GM12878 (cell line): ENCODE data around the gene TFR2. TPM values are rescaled to one million over a fixed set of nuclear protein-coding genes. Genes with fewer than 3 reads are reported as not detected.
A peak's percentile ranks its signal among the peaks of the same experiment; 100 is the strongest.

Experiments
- BCL3 ChIP-seq: IDR thresholded peaks from 2 replicates; pipeline ENCODE4 v1.6.1; 2011; ENCODE audit warnings: borderline replicate concordance, low read depth, mild to moderate bottlenecking, moderate library complexity, low read length; ENCODE audit not compliant: insufficient read depth, poor library complexity, severe bottlenecking
- CREM ChIP-seq: IDR thresholded peaks from 2 replicates; pipeline ENCODE4 v1.6.1; 2014; ENCODE audit warnings: antibody characterized with exemption, low read depth
- DPF2 ChIP-seq: fragments of 450-650 bp; IDR thresholded peaks from 2 replicates; pipeline ENCODE4 v1.6.1; 2017; ENCODE audit warnings: mild to moderate bottlenecking
- GATAD2B ChIP-seq: fragments of 450-650 bp; conservative IDR thresholded peaks from 2 replicates; pipeline ENCODE4 v1.6.1; 2017; ENCODE audit warnings: low read depth, mild to moderate bottlenecking, moderate library complexity
- HDAC6 ChIP-seq: fragments of 200-600 bp; sonication (generic); IDR thresholded peaks from one replicate; pipeline ENCODE4 v1.8.0; 2017; ENCODE audit warnings: antibody characterized with exemption; ENCODE audit not compliant: unreplicated experiment
- IKZF1 ChIP-seq: fragments of 450-650 bp; conservative IDR thresholded peaks from 2 replicates; pipeline ENCODE4 v1.6.1; 2017; ENCODE audit warnings: antibody characterized with exemption, mild to moderate bottlenecking
- NR2C1 ChIP-seq: fragments of 450-650 bp; IDR thresholded peaks from 2 replicates; pipeline ENCODE4 v1.6.1; 2017; ENCODE audit warnings: antibody characterized with exemption, mild to moderate bottlenecking, moderate library complexity
- POLR2A ChIP-seq: IDR thresholded peaks from 2 replicates; pipeline ENCODE4 v1.6.1; 2011; ENCODE audit warnings: low read depth, mild to moderate bottlenecking, low read length
- SMAD1 ChIP-seq: fragments of 450-650 bp; IDR thresholded peaks from 2 replicates; pipeline ENCODE4 v1.6.1; 2018; ENCODE audit warnings: mild to moderate bottlenecking, low read depth; ENCODE audit not compliant: partially characterized antibody
- TARDBP ChIP-seq: IDR thresholded peaks from 2 replicates; pipeline ENCODE4 v1.6.1; 2016; ENCODE audit warnings: borderline replicate concordance
- YBX1 ChIP-seq: fragments of 450-650 bp; IDR thresholded peaks from 2 replicates; pipeline ENCODE4 v1.6.1; 2016; ENCODE audit warnings: antibody characterized with exemption
- ZBTB11 ChIP-seq: fragments of 450-650 bp; formaldehyde crosslinking; IDR thresholded peaks from 2 replicates; pipeline ENCODE4 v1.5.0; 2022; ENCODE audit warnings: mild to moderate bottlenecking, missing genetic modification characterization
- ZNF687 ChIP-seq: fragments of 450-650 bp; IDR thresholded peaks from 2 replicates; pipeline ENCODE4 v1.6.1; 2017; ENCODE audit warnings: mild to moderate bottlenecking, moderate library complexity
- ZSCAN29 ChIP-seq: fragments of 450-650 bp; IDR thresholded peaks from 2 replicates; pipeline ENCODE4 v1.6.1; 2017; ENCODE audit warnings: mild to moderate bottlenecking, moderate library complexity
- polyA plus RNA-seq, 11 experiments: library from polyadenylated mRNA; depleted of rRNA in 4 of 11; unstranded in 6 of 11; stranded (reverse) in 5 of 11; fragments of >200 nt; fragmentation: Nextera tagmentation in 4 of 11; fragmentation: Illumina TruSeq in 1 of 11; extraction: Ambion mirVana in 4 of 11; extraction: Trizol in 1 of 11; gene quantifications; 1 replicate in 1 of 11; 2 replicates in 10 of 11; pipeline versions ENCODE4 v1.2.1 to v1.2.3, GENCODE V29; 2011 to 2016; ENCODE audit warnings: inconsistent platforms in 2 of 11, missing spikeins in 2 of 11, low read depth in 1 of 11
- total RNA-seq, 4 experiments: library from RNA; depleted of rRNA in 3 of 4; stranded (reverse); fragments of >200 nt in 3 of 4; fragmentation: Illumina TruSeq in 1 of 4; extraction: Trizol in 1 of 4; gene quantifications; 2 replicates each; pipeline versions ENCODE4 v1.2.1 to v1.2.3, GENCODE V29; 2013 to 2021
- TF ChIP-seq, protein P1 (sequence below): IDR thresholded peaks from 2 replicates; pipeline ENCODE4 v1.6.1; 2012; ENCODE audit warnings: mild to moderate bottlenecking, low read depth, low read length
- TF ChIP-seq, protein P2 (sequence below): fragments of 450-650 bp; IDR thresholded peaks from 2 replicates; pipeline ENCODE4 v1.6.1; 2016; ENCODE audit warnings: mild to moderate bottlenecking

The TFR2 gene
- total and polyA plus RNA-seq, 10 of the 15 experiments (the other 5 are each of a cell fraction or from before 2014, with no cell fraction given), result 0.30 to 7.2 (median 1.8) TPM

DNA sequence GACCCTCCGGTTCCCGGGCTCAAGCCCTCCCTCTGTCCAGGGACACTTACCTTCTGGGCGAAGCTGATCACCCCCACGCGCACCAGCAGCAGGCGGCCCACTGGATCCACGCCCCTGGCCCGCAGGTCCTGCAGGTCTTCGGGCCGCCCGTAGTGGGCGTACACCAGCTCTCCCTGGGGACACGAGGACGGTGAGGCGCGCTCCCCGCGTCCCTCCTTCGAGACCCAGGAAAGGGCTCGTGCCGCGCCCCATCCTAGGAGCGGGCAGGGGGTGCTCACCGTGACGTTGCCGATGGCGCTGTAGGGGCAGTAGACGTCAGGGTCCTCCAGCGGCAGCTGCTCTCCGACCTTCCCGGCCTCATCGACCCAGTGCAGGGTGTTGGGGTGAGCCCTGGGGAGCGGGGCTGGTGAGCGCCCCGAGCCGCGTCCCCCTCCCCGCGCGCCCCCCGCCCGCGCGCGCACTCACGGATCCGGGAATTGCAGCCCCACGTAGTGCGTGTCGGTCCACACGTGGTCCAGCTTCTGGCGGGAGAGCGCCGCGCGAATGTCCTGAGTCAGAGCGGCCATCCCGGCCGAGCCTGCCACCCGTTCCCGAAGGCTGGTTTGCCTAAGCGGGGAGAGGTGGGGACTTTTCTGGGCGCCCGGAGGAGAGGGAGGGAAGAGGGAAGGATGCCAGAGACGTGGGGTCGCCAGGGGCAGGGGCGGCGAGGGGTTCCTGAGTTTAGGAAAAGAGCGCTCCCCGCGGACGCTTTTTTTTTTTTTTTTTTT, 8.2 kb downstream of the TFR2 start (continued):
- TF ChIP-seq ZNF687 (0 out of 2 replicates have a peak, but pooled peaks have one; percentile 40), CREM (no peak), GATAD2B (peak; percentile 58), HDAC6 (no peak), YBX1 (no peak), NR2C1 (no peak), TARDBP (no peak), ZBTB11 (CRISPR knock-in tag) (no peak), POLR2A (peak; percentile 70), BCL3 (no peak), ZSCAN29 (no peak), SMAD1 (no peak), DPF2 (0 out of 2 replicates have a peak, but pooled peaks have one; percentile 43), IKZF1 (peak; percentile 48)
- TF ChIP-seq, protein P1, sequence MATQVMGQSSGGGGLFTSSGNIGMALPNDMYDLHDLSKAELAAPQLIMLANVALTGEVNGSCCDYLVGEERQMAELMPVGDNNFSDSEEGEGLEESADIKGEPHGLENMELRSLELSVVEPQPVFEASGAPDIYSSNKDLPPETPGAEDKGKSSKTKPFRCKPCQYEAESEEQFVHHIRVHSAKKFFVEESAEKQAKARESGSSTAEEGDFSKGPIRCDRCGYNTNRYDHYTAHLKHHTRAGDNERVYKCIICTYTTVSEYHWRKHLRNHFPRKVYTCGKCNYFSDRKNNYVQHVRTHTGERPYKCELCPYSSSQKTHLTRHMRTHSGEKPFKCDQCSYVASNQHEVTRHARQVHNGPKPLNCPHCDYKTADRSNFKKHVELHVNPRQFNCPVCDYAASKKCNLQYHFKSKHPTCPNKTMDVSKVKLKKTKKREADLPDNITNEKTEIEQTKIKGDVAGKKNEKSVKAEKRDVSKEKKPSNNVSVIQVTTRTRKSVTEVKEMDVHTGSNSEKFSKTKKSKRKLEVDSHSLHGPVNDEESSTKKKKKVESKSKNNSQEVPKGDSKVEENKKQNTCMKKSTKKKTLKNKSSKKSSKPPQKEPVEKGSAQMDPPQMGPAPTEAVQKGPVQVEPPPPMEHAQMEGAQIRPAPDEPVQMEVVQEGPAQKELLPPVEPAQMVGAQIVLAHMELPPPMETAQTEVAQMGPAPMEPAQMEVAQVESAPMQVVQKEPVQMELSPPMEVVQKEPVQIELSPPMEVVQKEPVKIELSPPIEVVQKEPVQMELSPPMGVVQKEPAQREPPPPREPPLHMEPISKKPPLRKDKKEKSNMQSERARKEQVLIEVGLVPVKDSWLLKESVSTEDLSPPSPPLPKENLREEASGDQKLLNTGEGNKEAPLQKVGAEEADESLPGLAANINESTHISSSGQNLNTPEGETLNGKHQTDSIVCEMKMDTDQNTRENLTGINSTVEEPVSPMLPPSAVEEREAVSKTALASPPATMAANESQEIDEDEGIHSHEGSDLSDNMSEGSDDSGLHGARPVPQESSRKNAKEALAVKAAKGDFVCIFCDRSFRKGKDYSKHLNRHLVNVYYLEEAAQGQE, result no peak
- TF ChIP-seq, protein P2, sequence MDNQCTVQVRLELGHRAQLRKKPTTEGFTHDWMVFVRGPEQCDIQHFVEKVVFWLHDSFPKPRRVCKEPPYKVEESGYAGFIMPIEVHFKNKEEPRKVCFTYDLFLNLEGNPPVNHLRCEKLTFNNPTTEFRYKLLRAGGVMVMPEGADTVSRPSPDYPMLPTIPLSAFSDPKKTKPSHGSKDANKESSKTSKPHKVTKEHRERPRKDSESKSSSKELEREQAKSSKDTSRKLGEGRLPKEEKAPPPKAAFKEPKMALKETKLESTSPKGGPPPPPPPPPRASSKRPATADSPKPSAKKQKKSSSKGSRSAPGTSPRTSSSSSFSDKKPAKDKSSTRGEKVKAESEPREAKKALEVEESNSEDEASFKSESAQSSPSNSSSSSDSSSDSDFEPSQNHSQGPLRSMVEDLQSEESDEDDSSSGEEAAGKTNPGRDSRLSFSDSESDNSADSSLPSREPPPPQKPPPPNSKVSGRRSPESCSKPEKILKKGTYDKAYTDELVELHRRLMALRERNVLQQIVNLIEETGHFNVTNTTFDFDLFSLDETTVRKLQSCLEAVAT, result no peak
